ENCODE data around the gene P2RX3.

The P2RX3 gene

GRCh38 chr11:57356268-57356667, 18.1 kb downstream of the P2RX3 start:
- no peak for TF ChIP-seq CTCF (IDR thresholded peaks at IDR 0.05; ENCODE audit: low read depth, low read length)
- in situ Hi-C loops (cut with HindIII; ENCODE audit: low sequenced_read_pairs) = no loop called here
- no peak for DNase-seq (ENCODE audit: low read depth, low spot score)
- no peak overlapping the region for H3K4me3 ChIP-seq (ENCODE audit: low read depth, low read length)

GRCh38 chr11:57357310-57357709, 19.2 kb downstream of the P2RX3 start:
- in situ Hi-C loops (cut with HindIII; ENCODE audit: low sequenced_read_pairs) = no loop called here
- TF ChIP-seq CTCF (IDR thresholded peaks at IDR 0.05; ENCODE audit: low read depth, low read length) = no peak
- no peak for DNase-seq (ENCODE audit: low read depth, low spot score)
- H3K4me3 ChIP-seq (ENCODE audit: low read depth, low read length) = no peak overlapping the region

GRCh38 chr11:57357856-57358255, 19.7 kb downstream of the P2RX3 start:
- in situ Hi-C loops (cut with HindIII; ENCODE audit: low sequenced_read_pairs) = no loop called here
- no peak overlapping the region for H3K4me3 ChIP-seq (ENCODE audit: low read depth, low read length)
- no peak for TF ChIP-seq CTCF (IDR thresholded peaks at IDR 0.05; ENCODE audit: low read depth, low read length)
- DNase-seq (ENCODE audit: low read depth, low spot score) = no peak

- in situ Hi-C loops (cut with HindIII; ENCODE audit: low sequenced_read_pairs) = no loop called here
- no peak for DNase-seq (ENCODE audit: low read depth, low spot score)
- TF ChIP-seq CTCF (IDR thresholded peaks at IDR 0.05; ENCODE audit: low read depth, low read length) = no peak
- no peak overlapping the region for H3K4me3 ChIP-seq (ENCODE audit: low read depth, low read length)
Measured at GRCh38 chr11:57358543-57358961, 20.4 kb downstream of the P2RX3 start.

- no peak overlapping the region for H3K4me3 ChIP-seq (ENCODE audit: low read depth, low read length)
- TF ChIP-seq CTCF (IDR thresholded peaks at IDR 0.05; ENCODE audit: low read depth, low read length) = no peak
- DNase-seq (ENCODE audit: low read depth, low spot score) = no peak
- in situ Hi-C loops (cut with HindIII; ENCODE audit: low sequenced_read_pairs) = no loop called here
Measured at GRCh38 chr11:57358991-57359390, 20.8 kb downstream of the P2RX3 start.

GRCh38 chr11:57359396-57359795, 21.2 kb downstream of the P2RX3 start:
- in situ Hi-C loops (cut with HindIII; ENCODE audit: low sequenced_read_pairs) = no loop called here
- TF ChIP-seq CTCF (IDR thresholded peaks at IDR 0.05; ENCODE audit: low read depth, low read length) = no peak
- no peak overlapping the region for H3K4me3 ChIP-seq (ENCODE audit: low read depth, low read length)
- DNase-seq (ENCODE audit: low read depth, low spot score) = no peak
